HEK293 (cell line): ENCODE results near the gene ERBB4.

Source experiments
- CTCF ChIA-PET: fragments of 350-600 bp; formaldehyde crosslinking; extraction: SDS; loops from one replicate; lab custom pipeline; 2021; ENCODE audit warnings: antibody characterized with exemption; lab: Yijun Ruan, JAX
- POLR2A ChIA-PET: fragments of 300-600 bp; formaldehyde crosslinking; extraction: SDS; loops from one replicate; lab custom pipeline; 2020; ENCODE audit warnings: antibody characterized with exemption, inconsistent platforms; lab: Yijun Ruan, JAX
- H3K27ac ChIP-seq: fragments of 200-500 bp; sonication (Bioruptor generic); 2 replicates; pipeline ENCODE4 v1.5.1; 2014; ENCODE audit warnings: low read depth, low read length, control low read depth, inconsistent platforms; ENCODE audit errors: extremely low read depth
- H3K36me3 ChIP-seq, 2 experiments: fragments of 200-500 bp in 1 of 2; sonication (Bioruptor generic) in 1 of 2; 1 replicate in 1 of 2; 2 replicates in 1 of 2; pipeline ENCODE4 v1.5.1; 2014 to 2017; ENCODE audit warnings: inconsistent platforms in 2 of 2, low read length in 2 of 2; ENCODE audit not compliant: control insufficient read depth in 2 of 2, insufficient read depth in 1 of 2
- H3K4me1 ChIP-seq: fragments of 200-500 bp; sonication (Bioruptor generic); 2 replicates; pipeline ENCODE4 v1.5.1; 2014; ENCODE audit warnings: mild to moderate bottlenecking, low read length, inconsistent platforms; ENCODE audit not compliant: control insufficient read depth, insufficient read depth
- H3K4me3 ChIP-seq: 2 replicates; pipeline ENCODE4 v1.5.1; 2011; ENCODE audit warnings: low read depth, mild to moderate bottlenecking, control low read depth, low read length, moderate library complexity
- H3K9me3 ChIP-seq: fragments of 200-500 bp; sonication (Bioruptor generic); 2 replicates; pipeline ENCODE4 v1.5.1; 2014; ENCODE audit warnings: low read depth, low read length, inconsistent platforms; ENCODE audit not compliant: control insufficient read depth, insufficient read depth
- GLIS1 ChIP-seq: fragments of 450-650 bp; formaldehyde crosslinking; IDR thresholded peaks from 2 replicates; pipeline ENCODE4 v1.5.1; 2016; ENCODE audit warnings: missing biosample characterization, missing genetic modification characterization
- HOXC10 ChIP-seq: sonication (generic); formaldehyde crosslinking; IDR thresholded peaks from 2 replicates; pipeline ENCODE4 v1.8.1; 2023; ENCODE audit warnings: mild to moderate bottlenecking, missing genetic modification reagents
- ZEB2 ChIP-seq: fragments of 450-650 bp; formaldehyde crosslinking; IDR thresholded peaks from 2 replicates; pipeline ENCODE4 v1.5.1; 2016; ENCODE audit warnings: missing biosample characterization, missing genetic modification characterization
- ZFP3 ChIP-seq: fragments of 450-650 bp; formaldehyde crosslinking; IDR thresholded peaks from 2 replicates; pipeline ENCODE4 v1.5.1; 2016; ENCODE audit warnings: low read depth, missing biosample characterization, missing genetic modification characterization
- ZFP37 ChIP-seq: fragments of 450-650 bp; formaldehyde crosslinking; IDR thresholded peaks from 2 replicates; pipeline ENCODE4 v1.5.1; 2016; ENCODE audit warnings: missing biosample characterization, missing genetic modification characterization
- ZNF112 ChIP-seq: fragments of 450-650 bp; formaldehyde crosslinking; IDR thresholded peaks from 2 replicates; pipeline ENCODE4 v1.5.0; 2017; ENCODE audit warnings: missing biosample characterization, missing genetic modification characterization
- ZNF211 ChIP-seq: fragments of 450-650 bp; formaldehyde crosslinking; IDR thresholded peaks from 2 replicates; pipeline ENCODE4 v1.5.1; 2016; ENCODE audit warnings: low read depth, missing biosample characterization, missing genetic modification characterization
- ZNF391 ChIP-seq: fragments of 450-650 bp; formaldehyde crosslinking; IDR thresholded peaks from 2 replicates; pipeline ENCODE4 v1.5.1; 2016; ENCODE audit warnings: low read depth, missing biosample characterization, missing genetic modification characterization, borderline replicate concordance
- ZNF404 ChIP-seq: fragments of 450-650 bp; formaldehyde crosslinking; IDR thresholded peaks from 2 replicates; pipeline ENCODE4 v1.5.1; 2017; ENCODE audit warnings: missing biosample characterization, missing genetic modification characterization
- ZNF549 ChIP-seq: fragments of 450-650 bp; IDR thresholded peaks from 2 replicates; pipeline ENCODE4 v1.5.1; 2018; ENCODE audit warnings: missing biosample characterization, missing genetic modification characterization, mild to moderate bottlenecking, inconsistent platforms, moderate library complexity
- ZNF571 ChIP-seq: fragments of 450-650 bp; formaldehyde crosslinking; IDR thresholded peaks from 2 replicates; pipeline ENCODE4 v1.5.0; 2017; ENCODE audit warnings: missing biosample characterization, missing genetic modification characterization
- ZNF610 ChIP-seq: fragments of 450-650 bp; formaldehyde crosslinking; IDR thresholded peaks from 2 replicates; pipeline ENCODE4 v1.5.1; 2016; ENCODE audit warnings: missing biosample characterization, missing genetic modification characterization, borderline replicate concordance
- ZNF777 ChIP-seq: fragments of 450-650 bp; formaldehyde crosslinking; IDR thresholded peaks from 2 replicates; pipeline ENCODE4 v1.5.1; 2017; ENCODE audit warnings: missing biosample characterization, missing genetic modification characterization, borderline replicate concordance
- ZNF830 ChIP-seq: fragments of 450-650 bp; IDR thresholded peaks from 2 replicates; pipeline ENCODE4 v1.5.0; 2018; ENCODE audit warnings: missing biosample characterization, missing genetic modification characterization, low read depth, mild to moderate bottlenecking, moderate library complexity
- ZSCAN16 ChIP-seq: fragments of 450-650 bp; formaldehyde crosslinking; IDR thresholded peaks from 2 replicates; pipeline ENCODE4 v1.5.1; 2016; ENCODE audit warnings: missing biosample characterization, missing genetic modification characterization
- TF ChIP-seq, protein P1 (sequence below): fragments of 450-650 bp; formaldehyde crosslinking; IDR thresholded peaks from 2 replicates; pipeline ENCODE4 v1.5.1; 2016; ENCODE audit warnings: missing biosample characterization, missing genetic modification characterization
- TF ChIP-seq, protein P2 (sequence below): fragments of 450-650 bp; formaldehyde crosslinking; IDR thresholded peaks from 2 replicates; pipeline ENCODE4 v1.5.1; 2016; ENCODE audit warnings: missing biosample characterization, missing genetic modification characterization, borderline replicate concordance
- TF ChIP-seq, protein P3 (sequence below): fragments of 450-650 bp; formaldehyde crosslinking; IDR thresholded peaks from 2 replicates; pipeline ENCODE4 v1.5.1; 2016; ENCODE audit warnings: missing biosample characterization, missing genetic modification characterization
- TF ChIP-seq, protein P4 (sequence below): fragments of 450-650 bp; formaldehyde crosslinking; IDR thresholded peaks from 2 replicates; pipeline ENCODE4 v1.5.1; 2017; ENCODE audit warnings: missing biosample characterization, missing genetic modification characterization

The ERBB4 gene

DNA sequence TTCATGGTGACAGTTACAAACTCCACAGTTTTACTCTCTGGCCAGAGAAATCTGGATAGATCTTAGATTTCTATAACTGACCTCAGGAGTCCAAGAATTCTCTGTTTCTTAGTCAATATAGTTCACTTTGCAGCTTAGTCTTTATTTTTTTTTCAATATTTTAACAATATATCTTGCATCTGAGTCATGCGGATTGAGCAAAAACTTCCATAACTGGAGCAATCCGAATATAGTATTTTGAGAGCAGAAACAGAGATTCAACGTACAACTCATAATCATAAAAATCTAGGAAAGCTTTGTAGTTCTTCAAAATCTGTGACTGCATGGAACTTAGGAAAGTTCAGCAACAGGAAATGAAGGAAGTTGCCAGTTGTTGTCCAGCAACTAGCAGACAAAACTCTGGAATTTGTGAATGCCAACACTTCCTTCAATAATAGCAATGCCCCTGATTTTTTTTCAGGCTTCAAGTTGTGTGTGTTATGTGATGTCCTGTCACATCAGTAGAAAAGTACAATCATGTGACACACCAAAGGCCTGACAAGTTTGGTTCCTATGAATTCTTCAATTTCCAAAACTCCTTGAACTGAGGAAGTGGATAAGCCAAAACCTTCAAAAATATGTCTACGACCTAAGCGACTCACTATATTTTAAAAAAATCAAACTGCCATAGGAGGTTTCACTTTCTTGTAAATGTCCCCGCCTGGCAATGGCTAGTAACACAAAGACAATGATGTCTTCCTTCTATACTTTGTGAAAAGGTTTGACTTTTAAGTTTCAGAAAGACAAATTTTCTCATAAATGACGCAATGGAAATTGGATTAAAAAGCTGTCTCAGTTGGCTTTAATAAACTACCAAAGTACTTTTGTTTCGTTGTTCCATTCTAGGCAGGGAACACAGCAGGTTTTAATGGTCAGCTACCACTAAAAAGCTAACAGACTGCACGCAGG, 510.6 kb downstream of the ERBB4 start:
- Histone ChIP-seq H3K4me1 (peaks cover 6% of the 10 kb centered on the region), H3K9me3 (no peaks in the 10 kb centered on the region), H3K27ac (no peak overlapping the region), H3K36me3 (no peaks in the 10 kb centered on the region), H3K4me3 (no peak overlapping the region)
- TF ChIP-seq ZFP3 (no peak), ZEB2 (tag by site-specific recombination) (no peak), ZNF112 (tag by site-specific recombination) (no peak), ZNF777 (tag by site-specific recombination) (no peak), HOXC10 (CRISPR knock-in tag) (no peak), ZFP37 (no peak), ZNF571 (tag by site-specific recombination) (no peak), ZNF830 (tag by site-specific recombination) (no peak), ZNF391 (tag by site-specific recombination) (no peak), GLIS1 (tag by site-specific recombination) (no peak), ZNF549 (no peak), ZSCAN16 (tag by site-specific recombination) (no peak), ZNF211 (tag by site-specific recombination) (no peak), ZNF610 (tag by site-specific recombination) (no peak), ZNF404 (no peak)
- TF ChIP-seq, protein P1, sequence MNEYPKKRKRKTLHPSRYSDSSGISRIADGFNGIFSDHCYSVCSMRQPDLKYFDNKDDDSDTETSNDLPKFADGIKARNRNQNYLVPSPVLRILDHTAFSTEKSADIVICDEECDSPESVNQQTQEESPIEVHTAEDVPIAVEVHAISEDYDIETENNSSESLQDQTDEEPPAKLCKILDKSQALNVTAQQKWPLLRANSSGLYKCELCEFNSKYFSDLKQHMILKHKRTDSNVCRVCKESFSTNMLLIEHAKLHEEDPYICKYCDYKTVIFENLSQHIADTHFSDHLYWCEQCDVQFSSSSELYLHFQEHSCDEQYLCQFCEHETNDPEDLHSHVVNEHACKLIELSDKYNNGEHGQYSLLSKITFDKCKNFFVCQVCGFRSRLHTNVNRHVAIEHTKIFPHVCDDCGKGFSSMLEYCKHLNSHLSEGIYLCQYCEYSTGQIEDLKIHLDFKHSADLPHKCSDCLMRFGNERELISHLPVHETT (tag by site-specific recombination), result no peak
- TF ChIP-seq, protein P2, sequence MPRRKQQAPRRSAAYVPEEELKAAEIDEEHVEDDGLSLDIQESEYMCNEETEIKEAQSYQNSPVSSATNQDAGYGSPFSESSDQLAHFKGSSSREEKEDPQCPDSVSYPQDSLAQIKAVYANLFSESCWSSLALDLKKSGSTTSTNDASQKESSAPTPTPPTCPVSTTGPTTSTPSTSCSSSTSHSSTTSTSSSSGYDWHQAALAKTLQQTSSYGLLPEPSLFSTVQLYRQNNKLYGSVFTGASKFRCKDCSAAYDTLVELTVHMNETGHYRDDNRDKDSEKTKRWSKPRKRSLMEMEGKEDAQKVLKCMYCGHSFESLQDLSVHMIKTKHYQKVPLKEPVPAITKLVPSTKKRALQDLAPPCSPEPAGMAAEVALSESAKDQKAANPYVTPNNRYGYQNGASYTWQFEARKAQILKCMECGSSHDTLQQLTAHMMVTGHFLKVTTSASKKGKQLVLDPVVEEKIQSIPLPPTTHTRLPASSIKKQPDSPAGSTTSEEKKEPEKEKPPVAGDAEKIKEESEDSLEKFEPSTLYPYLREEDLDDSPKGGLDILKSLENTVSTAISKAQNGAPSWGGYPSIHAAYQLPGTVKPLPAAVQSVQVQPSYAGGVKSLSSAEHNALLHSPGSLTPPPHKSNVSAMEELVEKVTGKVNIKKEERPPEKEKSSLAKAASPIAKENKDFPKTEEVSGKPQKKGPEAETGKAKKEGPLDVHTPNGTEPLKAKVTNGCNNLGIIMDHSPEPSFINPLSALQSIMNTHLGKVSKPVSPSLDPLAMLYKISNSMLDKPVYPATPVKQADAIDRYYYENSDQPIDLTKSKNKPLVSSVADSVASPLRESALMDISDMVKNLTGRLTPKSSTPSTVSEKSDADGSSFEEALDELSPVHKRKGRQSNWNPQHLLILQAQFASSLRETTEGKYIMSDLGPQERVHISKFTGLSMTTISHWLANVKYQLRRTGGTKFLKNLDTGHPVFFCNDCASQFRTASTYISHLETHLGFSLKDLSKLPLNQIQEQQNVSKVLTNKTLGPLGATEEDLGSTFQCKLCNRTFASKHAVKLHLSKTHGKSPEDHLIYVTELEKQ, result no peak
- TF ChIP-seq, protein P3, sequence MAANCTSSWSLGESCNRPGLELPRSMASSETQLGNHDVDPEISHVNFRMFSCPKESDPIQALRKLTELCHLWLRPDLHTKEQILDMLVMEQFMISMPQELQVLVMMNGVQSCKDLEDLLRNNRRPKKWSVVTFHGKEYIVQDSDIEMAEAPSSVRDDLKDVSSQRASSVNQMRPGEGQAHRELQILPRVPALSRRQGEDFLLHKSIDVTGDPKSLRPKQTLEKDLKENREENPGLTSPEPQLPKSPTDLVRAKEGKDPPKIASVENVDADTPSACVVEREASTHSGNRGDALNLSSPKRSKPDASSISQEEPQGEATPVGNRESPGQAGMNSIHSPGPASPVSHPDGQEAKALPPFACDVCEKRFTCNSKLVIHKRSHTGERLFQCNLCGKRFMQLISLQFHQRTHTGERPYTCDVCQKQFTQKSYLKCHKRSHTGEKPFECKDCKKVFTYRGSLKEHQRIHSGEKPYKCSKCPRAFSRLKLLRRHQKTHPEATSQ, result no peak
- TF ChIP-seq, protein P4, sequence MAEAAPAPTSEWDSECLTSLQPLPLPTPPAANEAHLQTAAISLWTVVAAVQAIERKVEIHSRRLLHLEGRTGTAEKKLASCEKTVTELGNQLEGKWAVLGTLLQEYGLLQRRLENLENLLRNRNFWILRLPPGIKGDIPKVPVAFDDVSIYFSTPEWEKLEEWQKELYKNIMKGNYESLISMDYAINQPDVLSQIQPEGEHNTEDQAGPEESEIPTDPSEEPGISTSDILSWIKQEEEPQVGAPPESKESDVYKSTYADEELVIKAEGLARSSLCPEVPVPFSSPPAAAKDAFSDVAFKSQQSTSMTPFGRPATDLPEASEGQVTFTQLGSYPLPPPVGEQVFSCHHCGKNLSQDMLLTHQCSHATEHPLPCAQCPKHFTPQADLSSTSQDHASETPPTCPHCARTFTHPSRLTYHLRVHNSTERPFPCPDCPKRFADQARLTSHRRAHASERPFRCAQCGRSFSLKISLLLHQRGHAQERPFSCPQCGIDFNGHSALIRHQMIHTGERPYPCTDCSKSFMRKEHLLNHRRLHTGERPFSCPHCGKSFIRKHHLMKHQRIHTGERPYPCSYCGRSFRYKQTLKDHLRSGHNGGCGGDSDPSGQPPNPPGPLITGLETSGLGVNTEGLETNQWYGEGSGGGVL (tag by site-specific recombination), result no peak
- POLR2A ChIA-PET, result no interaction called here
- CTCF ChIA-PET, result interaction anchor here (0.8 to 1.7 kb wide), 2 partner anchors 22 to 520 kb away, joined by 4 to 8 read pairs; no protein-coding TSS in a partner anchor
